Endothelial cell of umbilical vein (primary cell): ENCODE data around the gene PON3.

Source experiments
- CTCF ChIP-seq, 2 donors: IDR thresholded peaks; 1 replicate in 1 of 2; 2 replicates in 1 of 2; pipeline ENCODE4 v1.5.1; 2011; ENCODE audit warnings: low read length in 2 of 2, mild to moderate bottlenecking in 2 of 2, moderate library complexity in 2 of 2, control low read depth in 1 of 2, inconsistent platforms in 1 of 2, low read depth in 1 of 2; ENCODE audit not compliant: insufficient read depth in 1 of 2; ENCODE audit errors: extremely low read depth in 1 of 2
- EZH2 ChIP-seq: IDR thresholded peaks from 2 replicates; pipeline ENCODE4 v1.6.1; 2012; ENCODE audit warnings: borderline replicate concordance, low read depth, mild to moderate bottlenecking, moderate library complexity, low read length, inconsistent platforms; ENCODE audit not compliant: severe bottlenecking
- FOS ChIP-seq: IDR thresholded peaks from 2 replicates; pipeline ENCODE4 v1.6.1; 2011; ENCODE audit warnings: mild to moderate bottlenecking, low read length, moderate library complexity, borderline replicate concordance; ENCODE audit not compliant: insufficient read depth
- MAX ChIP-seq: IDR thresholded peaks from 2 replicates; pipeline ENCODE4 v1.6.1; 2011; ENCODE audit not compliant: insufficient read depth, insufficient read length
- POLR2A ChIP-seq: IDR thresholded peaks from 2 replicates; pipeline ENCODE4 v1.6.1; 2012; ENCODE audit warnings: low read depth, mild to moderate bottlenecking, control low read depth, low read length
- POLR2AphosphoS5 ChIP-seq: IDR thresholded peaks from 2 replicates; pipeline ENCODE4 v1.6.1; 2012; ENCODE audit warnings: low read depth, mild to moderate bottlenecking, control low read depth, low read length, moderate library complexity; ENCODE audit not compliant: insufficient read depth

GRCh38 chr7:95427166-95427565 is 31.0 kb upstream of the PON3 start:
- TF ChIP-seq POLR2A (no peak), CTCF (IDR thresholded peaks at IDR 0.05; ENCODE audit: extremely low read depth in 1 of 2, insufficient read depth in 1 of 2, low read depth in 1 of 2, low read length in 2 of 2) (no peak), EZH2 (no peak), MAX (no peak), FOS (no peak), POLR2AphosphoS5 (no peak)
